Measurements from ENCODE around the gene TREM2.

TREM2 gene

DNA sequence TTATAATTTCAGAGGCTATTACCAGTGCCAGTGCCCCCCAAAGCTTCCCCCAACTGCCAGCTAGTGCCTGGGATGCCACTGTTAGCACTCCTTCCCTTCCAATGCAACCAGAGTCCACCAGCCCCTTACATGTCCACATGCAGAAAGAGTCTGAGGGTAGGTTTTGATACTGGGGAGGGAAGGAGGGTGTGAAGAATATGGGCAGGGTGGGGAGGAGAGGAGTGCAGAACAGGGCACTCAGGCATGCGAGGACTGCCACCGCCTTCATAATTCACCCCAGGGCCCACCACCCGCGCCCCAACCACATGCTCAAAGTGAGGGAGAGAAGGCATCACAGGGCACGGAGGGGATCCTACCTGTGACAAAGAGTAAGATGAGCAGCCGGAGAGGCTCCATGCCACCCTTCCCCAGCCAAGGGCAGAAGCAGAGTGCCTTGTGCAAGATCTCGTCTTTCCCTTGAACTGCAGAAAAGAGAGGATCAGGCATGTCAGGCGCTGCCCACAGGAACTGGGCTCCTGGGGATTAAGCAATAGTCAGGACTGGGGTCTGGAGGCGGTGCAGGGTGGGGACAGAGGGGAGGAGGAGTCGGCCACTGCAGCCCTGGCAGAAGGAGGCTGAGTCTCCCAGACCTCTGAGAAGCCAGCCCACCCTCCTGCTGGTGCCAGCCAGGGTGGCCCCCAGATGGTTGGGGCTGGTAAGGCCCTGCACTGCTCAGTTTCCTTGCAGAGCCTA is at the start of gene TREM2:
Gene TREM2, minus strand, starts transcription at position 430 of the 732 bp plus-strand sequence. Its CDS starts 34 bp downstream, at position 396.
- no peak for ATAC-seq
- Mint-ChIP-seq H3K4me1 (no peaks in the 10 kb centered on the region), H3K4me3 (no peak within 1 kb of the TSS), H3K9me3 (no peaks in the 10 kb centered on the region), H3K36me3 (no peaks in the 10 kb centered on the region), H3K27ac (no peak within 1 kb of the TSS)
- peak in 1 of 2 donors; percentile 30 for DNase-seq (ENCODE audit: low spot score in 2 of 2)

DNA sequence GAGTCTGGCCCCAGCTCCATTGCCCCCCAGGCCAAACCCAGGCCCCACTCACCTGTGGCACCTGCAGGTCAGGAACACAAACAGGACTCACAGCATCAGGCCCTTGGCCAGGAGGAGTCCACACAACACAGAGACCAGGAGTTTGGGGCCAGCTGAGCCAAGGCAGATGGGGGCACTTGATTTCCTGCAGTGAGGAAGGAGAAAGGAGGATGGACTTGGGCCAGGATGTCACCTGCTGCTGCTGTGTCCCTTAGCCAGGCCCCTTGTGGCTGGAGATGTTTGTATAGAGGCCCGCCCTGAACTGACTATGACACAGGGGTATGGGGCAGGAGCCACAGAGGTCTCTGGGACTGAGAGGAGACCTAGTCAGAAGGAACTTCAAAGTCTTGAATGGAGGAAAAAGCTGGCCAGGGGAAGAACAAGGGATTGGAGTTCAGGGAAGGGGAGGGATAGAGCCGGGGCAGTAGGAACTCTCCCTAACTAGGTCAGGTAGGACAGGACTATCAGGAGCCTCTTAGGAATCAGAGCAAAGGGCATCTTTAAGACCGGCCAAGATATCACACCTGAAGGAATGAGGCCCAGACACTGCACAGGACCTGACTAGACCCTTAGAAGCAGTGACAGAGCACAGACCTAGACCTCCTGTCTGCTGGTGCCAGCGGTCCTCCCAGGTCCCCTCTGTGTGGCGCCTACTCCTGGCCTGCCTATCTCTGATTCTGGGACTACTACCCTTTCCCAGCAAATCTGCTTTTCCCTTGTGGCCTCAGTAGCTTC is 46.8 kb upstream of the TREM2 start:
- ATAC-seq (no peak), DNase-seq (ENCODE audit: low spot score in 2 of 2) (peak in 1 of 2 donors; percentile 46)
- Mint-ChIP-seq H3K4me1 (peaks cover 13% of the 10 kb centered on the region), H3K9me3 (peaks cover 5% of the 10 kb centered on the region), H3K27ac (peak overlapping the region; percentile 7), H3K4me3 (no peak overlapping the region), H3K36me3 (no peaks in the 10 kb centered on the region)

DNA sequence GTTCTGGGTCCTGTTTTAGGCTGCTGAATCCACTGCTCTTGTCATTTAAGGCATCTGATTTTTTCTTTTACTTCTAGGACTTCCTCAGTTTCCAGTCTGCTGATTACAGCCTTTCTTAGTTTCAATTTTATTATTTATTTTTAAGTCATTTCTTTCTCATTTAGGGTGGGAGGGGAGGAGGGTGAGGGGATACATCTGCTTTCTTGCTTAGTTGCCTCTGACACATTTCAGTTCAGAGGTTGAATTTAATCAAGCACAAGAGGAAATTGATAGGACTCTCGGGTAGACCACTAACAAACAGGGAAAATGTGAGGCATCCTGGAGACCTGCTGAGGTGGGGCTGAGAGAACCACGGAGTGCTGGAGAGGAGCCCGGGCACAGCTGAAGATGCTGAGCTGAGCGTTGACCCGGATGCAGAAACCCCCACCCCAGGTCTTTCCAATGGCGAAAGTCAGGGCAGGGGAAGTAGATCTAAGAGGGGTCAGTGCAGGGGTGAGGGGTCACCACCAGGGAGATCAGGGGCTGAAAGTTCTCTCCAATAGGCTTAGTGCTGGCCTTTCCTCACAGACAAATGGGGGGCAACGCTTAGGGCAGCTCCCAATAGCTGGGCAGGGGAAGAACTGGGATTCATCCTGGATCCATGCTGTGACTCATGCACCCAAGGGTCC is 45.7 kb upstream of the TREM2 start:
- peak overlapping the region; percentile 7 for H3K27ac Mint-ChIP-seq
- no peaks in the 10 kb centered on the region for H3K36me3 Mint-ChIP-seq
- DNase-seq (ENCODE audit: low spot score in 2 of 2), result peak in 1 of 2 donors; percentile 47

DNA sequence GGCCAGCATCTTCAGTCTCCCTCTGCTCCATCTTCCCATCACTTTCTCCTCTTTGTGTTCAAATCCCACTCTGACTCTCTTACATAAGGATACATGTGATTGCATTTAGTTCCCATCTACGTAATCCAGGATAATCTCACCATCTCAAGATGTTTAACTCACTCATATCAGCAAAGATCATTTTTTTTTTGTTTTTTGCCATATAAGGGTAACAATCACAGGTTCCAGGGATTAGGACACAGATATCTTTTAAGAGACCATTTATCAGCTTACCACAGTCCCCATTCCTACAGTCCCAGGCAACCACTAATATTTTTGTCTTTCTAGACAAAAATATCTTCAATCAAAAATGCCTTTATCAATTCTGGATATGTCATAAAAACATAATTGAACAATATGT is 41.2 kb upstream of the TREM2 start:
- Mint-ChIP-seq H3K9me3 (no peaks in the 10 kb centered on the region), H3K27ac (peak overlapping the region; percentile 95), H3K4me1 (peaks cover 62% of the 10 kb centered on the region), H3K4me3 (no peak overlapping the region), H3K36me3 (no peaks in the 10 kb centered on the region)
- DNase-seq (ENCODE audit: low spot score in 2 of 2) (no peak), ATAC-seq (no peak)

More for the DNA sequence above, 45.7 kb upstream of the TREM2 start:
- H3K4me3 Mint-ChIP-seq, result no peak overlapping the region
- peak; percentile 34 for ATAC-seq
- H3K9me3 Mint-ChIP-seq, result no peaks in the 10 kb centered on the region
- peaks cover 21% of the 10 kb centered on the region for H3K4me1 Mint-ChIP-seq

DNA sequence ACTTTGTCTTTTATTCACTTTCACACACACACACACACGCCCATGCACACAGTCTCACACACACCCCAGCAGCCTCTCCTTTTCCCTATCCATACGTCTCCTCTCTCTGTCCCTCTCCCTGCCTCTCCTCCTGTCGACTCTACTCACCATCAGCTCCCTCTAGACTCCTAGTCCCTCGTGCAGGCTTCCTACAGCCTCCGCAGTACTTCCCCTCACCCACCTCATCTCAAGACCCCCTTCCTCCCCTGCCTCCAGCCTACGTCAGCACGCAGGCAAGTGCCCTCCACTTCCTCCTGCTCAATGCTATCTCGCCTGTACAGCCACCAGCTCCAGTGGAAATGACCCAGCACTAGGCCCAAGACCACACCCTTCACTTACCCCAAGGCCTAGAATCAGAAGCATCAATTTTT is 38.9 kb upstream of the TREM2 start:
- Mint-ChIP-seq H3K4me1 (peaks cover 55% of the 10 kb centered on the region), H3K27ac (peak overlapping the region; percentile 95), H3K4me3 (peak overlapping the region; percentile 53), H3K9me3 (no peaks in the 10 kb centered on the region), H3K36me3 (no peaks in the 10 kb centered on the region)
- DNase-seq (ENCODE audit: low spot score in 2 of 2) (peak in 1 of 2 donors; percentile 47), ATAC-seq (no peak)

DNA sequence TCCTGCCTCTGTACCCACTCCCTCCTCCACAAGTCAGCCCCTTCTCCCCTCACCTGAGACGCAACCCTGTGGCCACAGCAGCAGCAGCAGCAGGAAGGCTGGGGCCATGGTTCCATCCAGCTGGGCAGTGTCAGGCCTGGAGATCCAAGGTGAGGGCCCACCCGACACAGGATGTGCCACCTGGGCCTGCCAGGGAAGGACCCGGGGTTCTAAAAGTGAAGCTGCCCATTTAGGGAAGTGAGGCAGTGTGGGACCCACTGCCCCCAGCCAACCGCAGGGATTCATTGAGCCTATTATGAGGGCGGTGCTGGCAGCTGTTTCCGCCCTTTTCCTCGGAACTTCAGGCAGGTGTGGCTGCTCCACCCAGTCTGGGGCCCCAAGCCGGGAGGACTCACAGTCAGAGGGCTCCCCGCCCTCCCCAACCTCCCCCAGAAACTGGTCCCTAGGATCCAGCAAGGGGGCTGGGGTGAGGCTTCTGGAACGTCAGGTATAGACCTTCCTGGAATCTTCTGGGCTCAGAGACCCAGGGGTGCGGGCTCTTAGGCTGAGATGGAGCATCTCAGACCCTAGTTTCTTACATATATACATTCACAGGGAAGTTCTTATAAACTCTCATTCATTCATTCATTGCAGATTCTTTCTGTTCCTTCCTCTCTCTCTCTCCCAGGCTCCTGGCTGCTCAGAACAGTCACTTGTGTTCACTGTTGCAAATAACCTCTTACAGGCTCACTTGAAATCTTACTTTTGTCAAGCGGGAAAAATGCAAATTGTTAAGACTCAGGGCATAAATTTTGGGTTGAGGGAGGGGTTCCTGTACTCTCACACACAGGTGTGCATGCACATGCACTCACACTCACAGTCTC is 38.2 kb upstream of the TREM2 start, which contains the start of gene TREML2:
Gene TREML2, minus strand, starts transcription at position 249 of the 863 bp plus-strand sequence. Its CDS starts 141 bp downstream, at position 108.
- H3K4me3 Mint-ChIP-seq, result peak within 1 kb of the TSS; percentile 53
- no peaks in the 10 kb centered on the region for H3K9me3 Mint-ChIP-seq
- peak within 1 kb of the TSS; percentile 95 for H3K27ac Mint-ChIP-seq
- no peaks in the 10 kb centered on the region for H3K36me3 Mint-ChIP-seq
- H3K4me1 Mint-ChIP-seq, result peaks cover 55% of the 10 kb centered on the region
- DNase-seq (ENCODE audit: low spot score in 2 of 2) (peak in 1 of 2 donors; percentile 77), ATAC-seq (peak; percentile 1)

DNA sequence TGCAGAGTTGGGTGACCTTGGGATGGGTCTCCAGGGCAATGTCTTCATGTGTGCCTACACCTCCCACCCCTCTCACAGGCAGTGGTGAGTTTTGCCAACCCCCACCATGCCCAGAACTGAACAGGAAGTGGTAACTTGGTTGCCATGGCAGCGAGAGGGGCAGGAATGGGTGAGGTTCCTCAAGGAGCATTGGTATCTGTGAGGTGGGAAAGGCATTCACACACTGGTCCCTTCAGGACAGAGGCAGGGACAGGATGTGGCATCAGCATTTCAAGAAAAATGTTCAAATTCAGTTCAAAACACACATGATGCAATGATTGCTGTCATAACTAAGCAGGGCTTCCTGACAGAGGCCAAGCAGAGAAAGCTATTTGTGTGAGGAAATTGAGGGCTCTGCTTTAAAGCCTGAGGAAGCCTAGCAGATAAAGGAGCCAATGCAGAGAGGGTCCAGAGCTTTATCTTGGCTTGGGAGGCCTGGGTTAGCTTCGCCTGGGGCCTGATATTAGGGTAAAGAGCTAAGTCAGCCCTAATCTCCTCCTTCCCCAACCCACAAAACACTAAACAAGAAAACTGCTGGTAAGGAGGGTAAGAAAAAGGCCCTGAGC is 37.5 kb upstream of the TREM2 start:
- no peaks in the 10 kb centered on the region for H3K9me3 Mint-ChIP-seq
- DNase-seq (ENCODE audit: low spot score in 2 of 2) (peak; percentile 45 to 85), ATAC-seq (peak; percentile 60)
- H3K4me1 Mint-ChIP-seq, result peaks cover 55% of the 10 kb centered on the region
- peak overlapping the region; percentile 95 for H3K27ac Mint-ChIP-seq
- H3K36me3 Mint-ChIP-seq, result no peaks in the 10 kb centered on the region
- peak overlapping the region; percentile 53 for H3K4me3 Mint-ChIP-seq

DNA sequence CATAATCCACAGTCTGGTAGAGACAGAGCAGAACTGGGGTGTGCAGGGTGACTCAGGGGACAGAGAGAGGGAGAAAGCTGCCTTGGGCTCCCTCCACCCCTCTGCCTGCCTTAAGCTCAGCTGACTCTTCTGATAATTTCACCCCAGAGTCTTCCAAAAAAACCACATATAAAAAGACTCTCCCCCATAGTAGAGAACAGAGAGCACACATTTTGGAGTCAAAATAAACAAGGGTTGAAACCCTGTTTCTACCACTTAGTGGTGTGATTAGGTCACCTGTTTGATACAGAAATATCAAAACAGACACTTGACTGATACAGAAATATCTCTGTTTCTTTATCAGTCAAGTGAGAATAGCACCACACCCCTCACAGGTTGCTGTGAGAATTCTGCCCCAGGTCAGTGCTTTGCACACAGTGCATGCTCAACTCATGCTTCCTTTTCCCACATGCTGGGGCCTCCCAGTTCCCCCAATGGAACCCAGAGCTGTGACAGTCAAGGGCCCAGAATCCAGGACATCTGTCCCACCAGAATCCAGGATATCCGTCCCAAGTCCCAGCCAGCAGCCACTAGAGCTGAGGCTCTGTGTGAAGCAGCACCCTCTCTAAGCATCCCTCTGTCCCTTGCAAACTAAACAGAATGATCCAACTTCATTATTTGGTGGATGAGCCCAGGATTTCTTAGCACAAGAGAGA is 36.8 kb upstream of the TREM2 start:
- H3K27ac Mint-ChIP-seq, result peak overlapping the region; percentile 95
- H3K36me3 Mint-ChIP-seq, result no peaks in the 10 kb centered on the region
- peak overlapping the region; percentile 53 for H3K4me3 Mint-ChIP-seq
- ATAC-seq (peak; percentile 85), DNase-seq (ENCODE audit: low spot score in 2 of 2) (peak in 1 of 2 donors; percentile 81)
- no peaks in the 10 kb centered on the region for H3K9me3 Mint-ChIP-seq
- H3K4me1 Mint-ChIP-seq, result peaks cover 62% of the 10 kb centered on the region

DNA sequence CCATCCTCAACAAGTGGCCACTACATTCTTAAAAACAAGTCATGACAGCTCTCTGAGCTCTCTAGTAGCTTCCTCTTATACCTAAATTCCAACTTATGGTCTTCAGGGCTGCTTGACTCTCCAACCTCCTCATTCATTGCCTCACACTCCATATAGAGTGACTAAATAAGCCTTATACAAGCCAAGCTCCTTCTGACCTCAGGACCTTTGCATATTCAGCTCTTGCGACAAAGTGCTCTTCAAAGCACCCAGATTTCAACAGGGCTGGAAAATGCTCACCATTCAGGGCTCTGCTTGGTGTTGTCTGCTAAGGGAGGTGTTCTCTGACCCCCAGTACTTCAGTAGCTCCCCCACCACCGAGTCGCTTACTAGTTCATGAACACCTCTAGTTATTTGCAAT is 34.3 kb upstream of the TREM2 start:
- Mint-ChIP-seq H3K4me1 (peaks cover 62% of the 10 kb centered on the region), H3K4me3 (no peak overlapping the region), H3K27ac (no peak overlapping the region), H3K9me3 (no peaks in the 10 kb centered on the region), H3K36me3 (no peaks in the 10 kb centered on the region)
- DNase-seq (ENCODE audit: low spot score in 2 of 2) (no peak), ATAC-seq (no peak)

DNA sequence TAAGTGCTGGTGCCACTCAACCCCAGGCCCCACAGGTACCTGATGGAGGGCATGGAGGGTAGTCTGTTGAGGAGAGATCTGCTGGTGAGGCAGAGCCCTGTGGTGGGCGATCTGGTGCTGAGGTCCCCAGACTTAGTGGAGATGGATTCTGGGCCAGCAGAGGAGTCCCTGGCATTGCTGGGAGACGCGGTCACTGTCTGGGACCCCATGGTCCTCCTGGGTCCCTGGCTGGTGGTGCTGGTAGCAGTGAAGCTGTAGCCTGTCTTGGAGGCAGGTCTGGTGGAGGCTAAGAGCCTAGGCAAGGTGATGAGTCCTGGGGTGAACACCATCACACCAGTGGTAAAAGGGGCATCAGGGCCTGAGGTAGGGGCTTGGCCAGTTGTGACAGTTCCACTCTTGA is 31.5 kb upstream of the TREM2 start:
- peak overlapping the region; percentile 23 for H3K27ac Mint-ChIP-seq
- no peaks in the 10 kb centered on the region for H3K9me3 Mint-ChIP-seq
- H3K4me3 Mint-ChIP-seq, result no peak overlapping the region
- DNase-seq (ENCODE audit: low spot score in 2 of 2), result no peak
- peaks cover 37% of the 10 kb centered on the region for H3K4me1 Mint-ChIP-seq
- ATAC-seq, result no peak
- H3K36me3 Mint-ChIP-seq, result no peaks in the 10 kb centered on the region

DNA sequence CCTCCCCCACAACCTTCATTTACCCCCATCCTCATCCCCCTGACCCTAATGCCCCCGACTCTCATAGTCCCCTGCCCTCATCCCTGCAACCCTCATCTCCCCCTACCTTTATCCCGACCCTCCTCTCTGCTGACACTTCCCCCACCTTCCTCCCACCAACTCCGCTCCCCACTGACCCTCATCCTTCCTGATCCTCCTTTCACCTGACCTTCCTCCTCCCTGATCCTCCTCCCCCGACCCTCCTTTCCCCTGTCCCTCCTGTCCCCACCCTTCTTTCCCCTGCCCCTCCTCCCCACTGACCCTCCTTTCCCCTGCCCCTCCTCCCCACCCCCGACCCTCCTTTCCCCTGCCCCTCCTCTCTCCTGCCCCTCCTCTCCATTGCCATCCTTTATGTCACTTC is 31.0 kb upstream of the TREM2 start:
- peak overlapping the region; percentile 23 for H3K27ac Mint-ChIP-seq
- no peaks in the 10 kb centered on the region for H3K36me3 Mint-ChIP-seq
- peaks cover 33% of the 10 kb centered on the region for H3K4me1 Mint-ChIP-seq

DNA sequence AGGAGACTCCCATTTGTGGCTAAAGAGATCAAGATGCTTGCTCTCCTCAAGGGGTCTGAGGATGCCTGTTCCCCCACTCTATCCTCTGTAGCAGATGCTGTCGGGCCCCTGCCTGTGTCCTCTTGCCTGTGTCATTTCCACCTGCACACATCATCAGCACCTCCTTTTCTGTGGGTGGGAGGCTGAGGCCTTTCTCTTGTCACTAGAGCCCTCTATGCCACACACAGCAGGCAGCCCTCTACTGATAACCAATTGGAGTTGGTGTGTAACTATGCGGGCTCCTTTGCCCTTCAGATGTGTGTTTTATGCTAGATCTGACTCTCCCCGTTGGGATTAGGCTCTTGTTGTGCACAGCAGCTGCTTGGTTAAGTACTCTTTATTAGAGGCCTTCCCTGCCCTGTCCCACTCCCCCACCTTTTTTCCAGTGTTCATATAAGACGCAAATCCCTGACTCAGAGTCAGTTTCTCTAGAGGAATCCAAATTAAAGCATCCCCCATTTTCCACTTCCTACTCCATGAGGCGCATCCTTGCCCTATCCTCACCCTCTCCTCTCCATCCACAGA is 30.3 kb upstream of the TREM2 start:
- Mint-ChIP-seq H3K9me3 (no peaks in the 10 kb centered on the region), H3K27ac (peak overlapping the region; percentile 23), H3K36me3 (no peaks in the 10 kb centered on the region), H3K4me3 (no peak overlapping the region), H3K4me1 (peaks cover 37% of the 10 kb centered on the region)
- DNase-seq (ENCODE audit: low spot score in 2 of 2) (no peak), ATAC-seq (peak; percentile 57)

More for the DNA sequence above, 31.0 kb upstream of the TREM2 start:
- DNase-seq (ENCODE audit: low spot score in 2 of 2), result no peak
- no peak for ATAC-seq
- no peaks in the 10 kb centered on the region for H3K9me3 Mint-ChIP-seq
- no peak overlapping the region for H3K4me3 Mint-ChIP-seq

DNA sequence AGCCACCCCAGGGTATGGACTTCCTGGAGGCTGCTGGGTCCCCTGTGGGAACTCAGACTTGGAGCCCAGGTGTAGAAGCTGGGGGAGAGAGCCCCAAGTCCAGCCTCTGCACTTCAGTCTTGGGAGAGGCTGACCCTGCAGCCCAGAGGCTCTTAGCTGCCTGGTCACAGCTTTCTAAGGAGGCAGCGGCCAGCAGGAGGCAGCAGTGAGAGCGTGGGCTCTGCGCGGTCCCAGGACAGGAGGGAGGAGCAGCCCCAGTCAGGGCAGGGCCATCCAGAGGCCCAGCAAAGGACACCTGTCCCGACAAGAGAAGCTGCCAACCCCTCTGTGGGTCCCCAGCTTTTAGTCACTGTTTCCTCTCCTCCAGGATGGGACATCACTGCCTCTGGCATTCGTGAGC is 28.7 kb upstream of the TREM2 start:
- peak; percentile 67 for ATAC-seq
- H3K4me1 Mint-ChIP-seq, result peaks cover 38% of the 10 kb centered on the region
- H3K4me3 Mint-ChIP-seq, result no peak overlapping the region
- H3K27ac Mint-ChIP-seq, result peak overlapping the region; percentile 58
- no peaks in the 10 kb centered on the region for H3K36me3 Mint-ChIP-seq
- no peaks in the 10 kb centered on the region for H3K9me3 Mint-ChIP-seq
- peak in 1 of 2 donors; percentile 67 for DNase-seq (ENCODE audit: low spot score in 2 of 2)

All from stimulated activated effector memory CD8-positive, alpha-beta T cell treated with anti-CD3 and anti-CD28 coated beads, Interleukin-12 subunit alpha, Interleukin-12 subunit beta, amount 100 ng/mL, for 72 hours (primary cell).